ENCODE results near the gene GRIA1.

- no peak for TF ChIP-seq NPAS2 (CRISPR knock-in tag; IDR thresholded peaks at IDR 0.05; ENCODE audit: borderline replicate concordance)
- TF ChIP-seq ZNF263 (CRISPR knock-in tag; IDR thresholded peaks at IDR 0.05) = no peak
- no peak for TF ChIP-seq SSRP1 (CRISPR knock-in tag; IDR thresholded peaks at IDR 0.05)
- no peak for TF ChIP-seq KAT7 (CRISPR knock-in tag; IDR thresholded peaks at IDR 0.05; ENCODE audit: borderline replicate concordance)
- TF ChIP-seq CTCF (CRISPR knock-in tag; IDR thresholded peaks at IDR 0.05) = no peak
- TF ChIP-seq ZNF484 (CRISPR knock-in tag; IDR thresholded peaks at IDR 0.05; ENCODE audit: borderline replicate concordance, low read depth) = no peak
- TF ChIP-seq GABPA (IDR thresholded peaks at IDR 0.05; ENCODE audit: low read depth, low read length) = no peak
- TF ChIP-seq GABPA (CRISPR knock-in tag; IDR thresholded peaks at IDR 0.05; ENCODE audit: low read depth) = no peak
- no peak for TF ChIP-seq ZNF326 (CRISPR knock-in tag; IDR thresholded peaks at IDR 0.05; ENCODE audit: borderline replicate concordance)
Measured at GRCh38 chr5:153807801-153808200, 317.3 kb downstream of the GRIA1 start.
